GM18858 (cell line): Measurements from ENCODE around the gene CYB5R2.

Experiments
- ATAC-seq: cut with Tn5 transposase; IDR thresholded peaks from one replicate; pipeline ENCODE4 v1.9.1; 2021; ENCODE audit not compliant: unreplicated experiment

Gene CYB5R2

GRCh38 chr11:7638710-7639642 lies 34.3 kb downstream of the CYB5R2 start:
- no peak for ATAC-seq

DNA sequence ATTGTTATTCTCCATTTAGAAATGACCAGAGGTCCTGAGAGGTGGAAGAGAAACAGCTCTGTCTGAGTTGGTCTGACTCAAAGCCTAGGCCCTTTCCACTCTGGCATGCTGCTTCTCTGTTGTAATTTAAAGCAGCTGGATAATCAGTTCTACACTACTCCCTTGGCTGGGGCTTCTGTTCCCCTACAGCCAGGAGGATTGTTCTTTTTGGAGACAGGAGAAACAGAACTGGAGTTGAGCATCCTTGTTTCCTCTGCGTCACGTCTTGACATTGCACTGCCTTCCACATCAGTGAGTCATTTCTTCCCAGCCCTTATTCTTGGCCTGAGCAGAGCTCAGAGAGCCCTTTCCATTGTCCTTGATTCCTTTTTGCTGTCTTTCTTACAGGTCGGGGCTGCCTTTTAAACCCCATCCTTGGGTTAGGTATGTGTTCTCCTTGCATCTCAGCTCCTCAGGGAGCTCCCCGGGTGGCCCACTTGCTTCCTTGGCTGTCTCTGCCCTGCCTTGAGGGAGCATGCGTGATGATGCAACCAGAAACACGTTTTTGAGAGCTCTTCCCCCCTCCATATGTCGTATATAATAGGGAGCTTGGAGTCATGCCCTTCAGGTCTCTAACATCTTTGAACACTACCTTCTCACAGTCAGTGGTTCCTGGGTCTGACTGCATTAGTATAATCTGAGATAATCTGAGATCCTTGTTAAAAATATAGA lies 35.7 kb downstream of the CYB5R2 start:
- ATAC-seq: no peak

- no peak for ATAC-seq
Measured at GRCh38 chr11:7636350-7636749, 37.0 kb downstream of the CYB5R2 start.

- no peak for ATAC-seq
Measured at GRCh38 chr11:7635708-7636107, 37.6 kb downstream of the CYB5R2 start.

DNA sequence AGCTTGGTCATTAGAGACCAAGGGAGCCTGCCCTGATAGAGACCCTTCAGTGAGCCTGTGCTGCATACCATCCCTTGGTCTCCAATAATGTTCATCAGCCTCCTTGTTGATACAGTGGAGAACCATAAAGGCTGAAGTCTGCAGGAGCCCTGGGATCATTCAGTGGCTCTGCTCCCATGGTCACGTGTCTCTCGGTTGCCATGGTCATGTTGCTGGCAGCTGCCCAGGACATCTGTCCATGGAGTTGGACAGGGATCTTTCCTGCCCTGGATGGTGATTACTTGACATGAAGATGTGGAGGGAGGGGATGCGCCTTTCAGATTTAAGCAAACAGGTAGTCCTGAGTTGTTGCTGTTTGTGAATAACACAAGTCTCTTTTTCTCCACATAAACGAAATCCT lies 38.2 kb downstream of the CYB5R2 start:
- no peak for ATAC-seq

GRCh38 chr11:7632211-7632610 lies 41.1 kb downstream of the CYB5R2 start:
- no peak for ATAC-seq

GRCh38 chr11:7630002-7630401 lies 43.3 kb downstream of the CYB5R2 start:
- ATAC-seq: no peak

- ATAC-seq: no peak
Measured at GRCh38 chr11:7628660-7629059, 44.6 kb downstream of the CYB5R2 start.

DNA sequence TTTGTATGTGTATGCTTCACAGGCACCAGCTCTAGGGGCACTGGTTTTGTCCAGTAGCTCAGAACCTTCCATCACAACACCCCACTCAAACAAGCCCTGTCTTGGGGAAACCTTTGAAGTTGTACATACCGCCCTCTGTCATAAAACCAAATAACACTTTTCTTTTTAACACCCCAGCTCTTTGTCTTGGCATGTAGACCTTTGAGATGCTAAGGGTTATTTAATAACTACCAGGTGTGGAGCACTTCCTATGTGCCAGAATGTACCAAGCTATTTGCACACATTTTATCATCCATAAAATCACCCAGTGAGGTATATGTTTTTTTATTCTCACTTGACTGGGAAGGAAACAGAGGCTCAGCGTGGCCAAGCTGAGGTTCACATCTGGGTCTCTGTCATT lies 50.6 kb downstream of the CYB5R2 start:
- no peak for ATAC-seq

DNA sequence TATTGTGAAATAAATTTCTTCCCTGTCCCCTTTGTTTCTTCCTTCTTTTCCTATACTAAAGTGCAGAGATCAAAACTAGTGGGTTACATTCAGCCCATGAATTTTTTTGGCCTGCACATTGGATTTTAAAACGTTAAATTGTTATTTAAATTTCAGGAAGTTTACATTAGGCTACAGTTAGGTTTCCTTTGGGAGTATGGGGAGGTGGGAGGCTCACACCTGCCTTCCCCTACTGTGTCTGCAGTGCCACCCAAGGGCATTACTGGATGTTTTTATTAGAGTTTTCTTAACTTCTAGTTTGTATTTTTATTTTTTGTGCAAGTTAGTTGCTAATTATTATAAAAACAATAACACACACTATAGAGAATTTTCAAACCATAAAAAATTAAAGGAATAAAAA lies 51.7 kb downstream of the CYB5R2 start:
- no peak for ATAC-seq

DNA sequence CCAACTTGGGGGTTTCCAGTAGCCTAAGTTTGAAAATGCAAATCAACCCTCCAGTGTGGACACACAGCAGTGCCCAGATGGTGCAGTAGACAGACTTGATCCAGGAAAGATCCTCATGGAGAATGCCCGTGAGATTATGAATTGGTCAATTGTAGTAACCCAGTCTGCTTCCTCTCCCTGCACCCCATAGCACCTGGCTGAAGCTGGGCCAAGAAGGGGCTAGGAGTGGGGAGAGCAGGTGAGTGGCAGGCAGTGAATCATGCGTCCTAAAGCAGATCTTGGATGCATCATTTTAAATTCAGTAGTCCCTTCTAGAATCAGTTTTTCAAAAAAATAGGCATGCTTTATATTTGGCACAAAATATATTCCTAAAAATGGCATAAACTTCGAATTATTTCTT lies 52.2 kb downstream of the CYB5R2 start:
- ATAC-seq: no peak

GRCh38 chr11:7619322-7619721 lies 54.0 kb downstream of the CYB5R2 start:
- ATAC-seq: no peak

DNA sequence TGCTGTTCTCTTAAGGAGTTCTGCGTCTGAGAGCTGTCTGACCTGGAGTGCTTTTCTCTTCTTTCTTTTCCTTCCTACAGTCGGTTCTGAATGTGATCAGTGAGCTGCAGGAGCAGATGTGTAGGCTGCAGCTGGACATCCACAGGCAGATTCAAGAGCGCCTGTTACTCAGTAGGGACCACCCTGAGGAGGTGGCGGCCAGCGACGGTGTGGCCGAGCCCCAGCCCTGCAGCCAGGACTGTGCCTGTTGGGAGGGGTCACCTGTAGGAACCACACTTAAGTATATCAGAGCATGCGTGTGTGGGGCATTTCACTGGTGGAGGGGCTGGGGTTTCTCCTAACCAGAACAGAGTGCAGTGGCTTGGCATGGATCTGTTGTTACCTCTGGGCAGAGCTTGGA lies 56.3 kb downstream of the CYB5R2 start:
- ATAC-seq: no peak
